DMS 273 treated with DMSO at 0.1 percent for 48 hours (cell line): ENCODE measurements around the gene CAMK4.
A peak's percentile ranks its signal among the peaks of the same experiment; 100 is the strongest.

Source experiments
- DNase-seq: peaks from one replicate; lab custom pipeline; 2025; lab: John Stamatoyannopoulos, UW

CAMK4 gene

GRCh38 chr5:111425205-111425604 lies 201.0 kb downstream of the CAMK4 start:
- DNase-seq = no peak

DNA sequence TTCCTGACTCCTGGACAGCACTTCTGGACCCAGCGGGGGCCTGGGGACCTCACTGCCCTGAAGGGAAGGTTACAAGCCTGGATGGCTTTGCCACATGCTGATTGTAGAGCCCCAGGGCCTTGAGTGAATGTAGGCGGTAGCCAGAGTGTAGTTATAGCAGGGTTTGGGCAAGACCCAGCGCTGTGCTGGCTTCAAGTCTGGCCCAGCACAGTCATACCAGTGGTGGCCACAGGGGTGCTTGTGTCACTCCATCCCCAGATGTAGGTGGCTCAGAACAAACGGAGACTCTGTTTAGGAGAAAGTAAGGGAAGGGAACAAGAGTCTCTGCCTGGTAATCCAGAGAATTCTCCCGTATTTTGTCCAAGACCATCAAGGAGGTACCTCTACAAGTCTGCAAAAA lies 203.6 kb downstream of the CAMK4 start:
- no peak for DNase-seq

DNA sequence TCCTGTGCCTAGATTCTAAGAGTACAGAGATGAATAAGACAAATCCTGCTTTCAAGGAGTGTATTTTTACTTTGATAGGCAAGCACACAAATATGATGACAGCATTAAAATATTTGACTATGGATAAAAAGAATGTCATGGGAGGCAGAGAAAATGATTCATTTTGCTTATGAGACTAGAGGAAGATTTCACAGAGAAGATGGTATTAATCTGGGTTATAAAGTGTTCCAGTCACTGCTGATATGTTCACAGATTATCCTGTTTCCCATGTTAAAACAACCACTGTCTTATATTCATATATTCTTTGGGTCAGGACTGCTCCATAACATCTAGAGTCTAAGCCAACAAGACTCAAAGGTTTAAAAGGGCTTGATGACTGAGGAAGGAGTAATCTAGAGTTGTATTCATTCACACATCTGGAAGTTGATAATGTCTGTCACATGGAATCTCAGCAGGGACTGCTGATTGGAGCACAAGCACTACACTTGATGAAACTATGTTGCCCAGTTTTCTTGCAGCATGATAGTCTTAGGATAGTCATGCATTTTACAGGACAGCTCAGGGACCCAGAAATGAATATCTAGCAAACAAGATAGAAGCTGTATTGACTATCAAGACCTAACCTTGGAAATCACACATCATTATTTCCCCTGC lies 208.8 kb downstream of the CAMK4 start:
- DNase-seq = no peak

GRCh38 chr5:111434800-111435199 lies 210.6 kb downstream of the CAMK4 start:
- DNase-seq = no peak

DNA sequence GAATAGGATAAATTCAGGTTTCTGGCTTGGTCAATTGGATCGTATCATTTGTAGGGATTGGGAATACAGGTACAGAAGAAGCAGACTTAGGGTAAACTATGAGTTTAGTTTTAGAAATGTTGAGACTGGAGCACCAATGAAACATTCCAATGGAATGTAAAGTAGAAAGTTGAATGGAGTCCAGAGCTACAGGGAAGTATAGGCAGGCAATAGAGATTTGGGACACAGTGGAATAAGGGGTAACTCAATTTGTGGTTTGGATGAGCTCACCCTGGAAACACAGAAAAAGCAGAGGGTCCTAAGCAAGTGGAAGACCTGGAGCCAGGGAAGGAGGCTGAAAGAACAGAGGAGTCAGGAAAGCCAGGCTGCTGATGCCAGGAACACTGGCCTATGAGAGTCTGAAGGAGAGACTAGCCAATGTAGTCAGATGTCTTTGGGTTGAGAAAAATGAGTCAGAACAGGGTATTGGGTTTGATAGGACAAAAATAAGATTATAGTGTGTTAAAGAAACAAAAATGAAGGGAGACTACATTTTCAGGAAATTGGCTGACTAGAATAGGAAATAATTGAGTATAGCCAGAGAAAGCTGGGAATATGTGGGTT lies 215.4 kb downstream of the CAMK4 start:
- no peak for DNase-seq

- DNase-seq = no peak
Measured at GRCh38 chr5:111447099-111447498, 222.9 kb downstream of the CAMK4 start.

DNA sequence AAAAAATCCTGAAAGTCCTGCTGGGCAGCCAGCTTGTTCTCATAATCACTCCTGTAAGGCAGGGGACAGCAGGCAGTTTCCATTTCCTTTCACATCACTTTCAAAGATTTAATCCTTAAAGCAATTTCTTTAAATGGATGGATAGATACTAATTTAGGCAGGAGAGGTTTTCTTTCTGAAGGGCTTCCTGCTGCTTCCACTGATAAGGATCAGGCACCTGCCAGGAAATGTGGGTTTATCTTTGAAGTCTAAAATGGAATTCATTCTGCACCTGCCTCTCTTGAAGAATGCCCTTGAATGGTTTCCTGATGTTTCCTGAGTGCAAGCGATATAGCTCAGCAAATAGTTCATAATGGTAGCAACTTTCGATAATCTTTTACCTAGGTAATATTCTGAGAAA lies 223.6 kb downstream of the CAMK4 start:
- DNase-seq = no peak

DNA sequence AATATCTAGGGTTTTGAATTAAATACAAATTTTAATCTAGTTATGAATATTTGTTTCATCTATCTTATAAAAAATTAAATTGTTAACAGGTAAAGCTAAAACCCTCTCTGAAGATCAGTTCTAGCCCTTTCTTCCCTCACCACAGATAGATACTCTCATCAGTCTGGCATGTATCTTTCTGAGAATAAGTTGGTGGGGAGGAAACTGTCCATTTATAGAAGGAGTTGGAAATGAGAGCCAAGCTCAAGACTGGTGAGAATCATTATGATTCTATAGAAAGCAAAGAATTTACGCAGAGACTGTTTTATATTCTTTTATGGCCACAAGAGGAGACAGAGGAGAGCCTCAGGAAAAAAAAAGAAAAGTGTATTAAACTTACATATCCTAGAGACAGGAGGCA lies 229.1 kb downstream of the CAMK4 start:
- no peak for DNase-seq

DNA sequence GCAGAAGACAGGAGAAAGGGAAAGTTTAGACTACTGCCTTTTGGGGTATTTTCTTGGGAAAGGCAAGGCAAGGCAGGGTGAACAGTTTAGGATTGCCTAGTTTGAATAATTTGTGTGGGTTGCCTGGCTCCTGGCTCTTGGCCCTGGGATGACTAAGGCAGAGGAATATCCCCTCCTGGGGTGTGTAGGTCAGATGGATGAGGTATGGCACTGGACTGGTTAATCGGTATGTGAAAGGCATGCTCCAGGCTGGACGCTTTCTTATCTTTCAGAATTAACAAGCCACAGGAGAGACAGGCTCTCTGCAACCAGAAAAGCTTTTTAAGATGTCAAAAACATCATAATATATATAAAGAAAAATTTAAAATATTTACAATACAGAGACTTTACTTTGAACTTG lies 229.6 kb downstream of the CAMK4 start:
- peak; percentile 94 for DNase-seq

DNA sequence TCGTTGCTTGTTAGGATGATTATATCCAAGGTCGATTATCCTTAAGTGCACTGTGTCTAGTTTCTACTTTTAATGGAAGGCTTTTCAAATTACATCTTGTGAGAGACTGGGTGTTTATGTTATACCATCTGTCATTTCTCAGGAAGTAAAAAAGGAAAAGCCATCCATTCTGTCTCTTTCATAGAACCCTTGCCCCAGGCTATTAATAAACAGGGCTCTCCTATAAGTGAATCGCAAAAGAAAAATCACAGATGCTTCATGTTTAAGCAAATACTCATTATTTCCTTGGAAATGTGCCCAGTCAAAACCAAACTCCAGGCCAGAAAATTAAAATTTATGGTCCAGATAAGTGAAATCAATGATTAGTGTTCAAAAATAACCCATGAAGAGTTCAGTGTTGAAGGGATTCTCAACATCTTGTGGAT lies 230.0 kb downstream of the CAMK4 start:
- DNase-seq = peak; percentile 98

GRCh38 chr5:111454776-111455175 lies 230.6 kb downstream of the CAMK4 start:
- DNase-seq = no peak

- no peak for DNase-seq
Measured at GRCh38 chr5:111461255-111461671, 237.1 kb downstream of the CAMK4 start.

DNA sequence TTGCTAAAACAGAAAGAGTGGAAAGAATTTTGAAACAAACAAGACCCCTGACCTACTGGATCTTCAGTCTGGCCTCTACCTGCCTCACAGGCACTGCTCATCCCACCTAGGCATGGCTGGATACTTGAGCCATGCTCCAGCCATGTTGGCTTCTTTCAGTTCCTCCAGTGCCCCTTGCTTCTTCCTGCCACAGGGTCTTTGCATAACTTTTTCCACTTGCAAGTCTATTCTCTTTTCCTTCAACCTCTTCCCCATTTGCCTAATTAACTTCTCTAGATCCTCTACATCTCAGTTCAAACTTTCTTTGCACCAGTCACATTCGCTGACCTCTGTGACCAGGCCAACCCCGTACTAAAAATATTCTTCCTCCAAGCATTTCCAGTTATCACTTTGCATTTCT lies 237.8 kb downstream of the CAMK4 start:
- no peak for DNase-seq

DNA sequence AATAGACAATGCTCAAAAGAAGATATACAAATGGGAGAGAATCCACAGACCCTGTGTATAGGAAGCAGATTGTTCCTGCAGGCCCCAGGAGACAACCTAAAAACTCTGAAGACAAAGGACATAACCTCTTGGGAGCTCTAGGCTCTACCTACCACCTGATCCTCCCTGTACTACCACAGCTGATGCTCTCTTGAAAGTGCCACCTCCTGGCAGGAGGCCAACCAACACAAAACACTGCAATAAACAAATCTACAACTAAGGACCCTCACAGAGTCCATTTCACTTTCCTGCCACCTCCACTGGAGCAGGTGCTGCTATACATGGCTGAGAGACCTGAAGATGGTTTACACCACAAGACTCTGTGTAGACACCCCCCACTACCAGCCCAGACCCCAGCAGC lies 239.1 kb downstream of the CAMK4 start:
- no peak for DNase-seq

DNA sequence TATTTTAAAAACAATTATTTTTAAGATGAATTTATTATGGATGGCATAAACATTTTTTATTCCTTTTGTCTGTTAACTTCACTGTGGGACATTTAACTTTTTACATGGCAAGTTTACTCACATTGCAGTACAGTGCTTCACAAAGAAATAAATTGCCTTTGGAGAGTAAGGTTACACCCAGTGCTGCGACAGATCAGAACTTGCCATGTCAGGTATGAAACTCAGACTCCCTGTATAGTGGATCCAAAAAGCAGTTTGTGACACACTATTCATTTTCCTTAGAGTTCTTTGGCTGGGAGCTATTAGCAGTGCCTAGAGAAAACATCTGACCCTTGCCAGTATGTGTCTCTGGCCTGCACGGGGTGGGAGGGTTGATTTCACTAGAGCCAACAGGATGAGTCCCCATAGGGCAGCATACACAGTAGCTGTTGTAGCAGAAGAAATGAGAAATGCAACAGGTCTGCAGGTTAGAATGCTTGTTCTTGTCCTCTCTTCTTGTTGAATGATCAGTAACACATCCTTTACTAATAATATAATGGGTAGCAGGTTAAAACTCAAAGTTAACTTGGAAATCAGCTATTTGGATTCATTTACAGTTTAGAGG lies 245.2 kb downstream of the CAMK4 start:
- no peak for DNase-seq

GRCh38 chr5:111469903-111470302 lies 245.7 kb downstream of the CAMK4 start:
- no peak for DNase-seq

GRCh38 chr5:111472096-111472495 lies 247.9 kb downstream of the CAMK4 start:
- DNase-seq = no peak

DNA sequence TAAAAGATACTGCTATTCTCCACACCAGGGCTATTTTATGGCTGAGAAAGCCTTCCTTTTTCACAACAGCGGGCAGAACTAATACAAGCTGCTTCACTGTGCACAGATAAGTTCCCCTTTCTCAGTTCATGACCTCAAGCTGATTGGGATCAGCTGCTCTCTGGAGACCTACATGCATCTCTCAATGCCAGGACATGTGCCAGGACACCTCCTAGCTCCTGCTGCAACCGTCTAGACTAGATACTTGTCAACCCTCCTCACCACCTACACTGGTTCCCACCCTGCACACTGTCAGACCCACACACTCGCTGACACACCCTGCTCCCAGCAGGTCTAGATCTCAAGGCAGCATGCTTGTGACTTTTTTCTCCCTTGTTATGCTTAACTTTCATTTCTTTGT lies 248.4 kb downstream of the CAMK4 start:
- DNase-seq = no peak

GRCh38 chr5:111478266-111478665 lies 254.1 kb downstream of the CAMK4 start:
- DNase-seq = no peak

- DNase-seq = no peak
Measured at GRCh38 chr5:111478898-111479297, 254.7 kb downstream of the CAMK4 start.

DNA sequence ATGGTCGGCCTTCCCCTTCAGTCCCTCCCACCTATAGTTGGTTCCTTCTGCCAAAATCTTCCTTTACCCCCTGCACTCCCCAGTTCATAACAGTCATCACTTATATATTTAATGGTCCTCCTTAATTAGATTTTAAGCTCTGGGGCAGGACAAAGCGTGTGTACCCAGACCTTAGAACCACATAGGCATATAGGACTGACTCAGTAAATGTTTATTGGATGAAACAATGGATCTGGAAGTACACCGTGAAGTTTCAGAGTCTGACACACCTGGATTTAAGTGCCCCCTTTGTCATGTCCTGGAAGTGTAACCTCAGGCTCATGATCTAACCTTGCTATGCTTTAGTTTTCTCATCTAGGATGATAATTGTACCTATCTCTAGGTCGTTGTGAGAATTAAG lies 256.2 kb downstream of the CAMK4 start:
- no peak for DNase-seq

GRCh38 chr5:111486055-111486454 lies 261.9 kb downstream of the CAMK4 start:
- no peak for DNase-seq

DNA sequence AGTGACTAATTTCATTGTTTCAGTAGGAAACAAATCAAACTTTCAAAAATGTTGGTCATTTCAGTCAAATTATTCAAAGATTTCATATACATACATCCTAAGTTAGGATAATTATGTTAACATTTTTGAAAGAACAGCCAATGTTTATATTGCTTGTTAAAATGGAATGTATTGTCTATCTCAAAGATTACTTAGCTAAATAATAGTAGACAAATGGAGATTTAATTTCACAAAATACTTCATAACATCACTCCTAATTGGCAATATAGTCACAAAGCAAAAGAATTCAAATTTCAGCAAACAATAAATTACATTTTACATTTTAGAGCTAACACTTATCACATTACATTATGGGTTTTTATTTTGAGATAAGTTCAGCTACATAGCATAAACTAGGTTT lies 262.7 kb downstream of the CAMK4 start:
- no peak for DNase-seq

DNA sequence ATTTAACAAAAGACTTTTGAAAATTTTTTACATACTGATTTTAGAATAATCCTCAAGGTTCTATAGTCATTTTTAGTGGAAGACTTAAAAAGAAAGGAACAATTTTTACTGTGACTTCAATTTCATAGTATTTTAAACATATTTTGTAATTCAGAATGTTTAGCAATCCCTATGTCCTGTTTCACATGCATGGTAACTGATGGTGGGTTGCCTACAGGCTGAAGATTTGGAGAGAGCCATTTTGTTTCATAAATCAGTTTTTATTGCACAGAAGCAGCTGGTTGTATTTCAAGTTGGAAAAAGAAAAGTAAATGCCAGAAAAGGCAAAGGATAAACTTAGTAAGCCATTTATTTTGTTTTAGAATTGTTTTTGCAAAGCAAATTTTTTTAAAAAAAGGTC lies 264.2 kb downstream of the CAMK4 start:
- no peak for DNase-seq
